22Rv1 (cell line): ENCODE results near the gene OXNAD1.

Experiments used
- ZFX ChIP-seq: fragments of 450-650 bp; IDR thresholded peaks from 2 replicates; pipeline ENCODE4 v1.6.1; 2017; ENCODE audit warnings: antibody characterized with exemption, borderline replicate concordance
- TF ChIP-seq, protein P1 (sequence below): fragments of 450-650 bp; IDR thresholded peaks from 2 replicates; pipeline ENCODE4 v1.5.1; 2017; ENCODE audit warnings: mild to moderate bottlenecking

DNA sequence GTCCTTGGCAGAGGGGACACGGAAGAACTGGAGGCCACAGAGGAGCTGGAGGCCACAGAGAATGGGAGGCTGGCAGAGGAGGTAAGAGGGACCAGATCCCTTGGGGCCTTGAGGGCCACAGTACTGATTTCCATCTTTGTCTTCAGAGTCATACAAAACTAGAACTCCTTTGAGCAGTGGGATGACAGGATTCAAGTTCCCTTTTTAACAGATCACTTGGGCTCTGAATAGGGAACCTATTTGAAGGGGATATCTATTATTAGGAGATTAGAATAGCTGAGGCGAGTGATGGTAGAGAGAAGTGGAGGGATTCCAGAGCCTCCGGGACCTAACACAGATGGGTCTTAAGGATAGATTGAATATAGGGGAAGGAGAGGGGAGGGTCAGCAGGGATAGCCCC, 55.7 kb downstream of the OXNAD1 start:
- TF ChIP-seq, protein P1, sequence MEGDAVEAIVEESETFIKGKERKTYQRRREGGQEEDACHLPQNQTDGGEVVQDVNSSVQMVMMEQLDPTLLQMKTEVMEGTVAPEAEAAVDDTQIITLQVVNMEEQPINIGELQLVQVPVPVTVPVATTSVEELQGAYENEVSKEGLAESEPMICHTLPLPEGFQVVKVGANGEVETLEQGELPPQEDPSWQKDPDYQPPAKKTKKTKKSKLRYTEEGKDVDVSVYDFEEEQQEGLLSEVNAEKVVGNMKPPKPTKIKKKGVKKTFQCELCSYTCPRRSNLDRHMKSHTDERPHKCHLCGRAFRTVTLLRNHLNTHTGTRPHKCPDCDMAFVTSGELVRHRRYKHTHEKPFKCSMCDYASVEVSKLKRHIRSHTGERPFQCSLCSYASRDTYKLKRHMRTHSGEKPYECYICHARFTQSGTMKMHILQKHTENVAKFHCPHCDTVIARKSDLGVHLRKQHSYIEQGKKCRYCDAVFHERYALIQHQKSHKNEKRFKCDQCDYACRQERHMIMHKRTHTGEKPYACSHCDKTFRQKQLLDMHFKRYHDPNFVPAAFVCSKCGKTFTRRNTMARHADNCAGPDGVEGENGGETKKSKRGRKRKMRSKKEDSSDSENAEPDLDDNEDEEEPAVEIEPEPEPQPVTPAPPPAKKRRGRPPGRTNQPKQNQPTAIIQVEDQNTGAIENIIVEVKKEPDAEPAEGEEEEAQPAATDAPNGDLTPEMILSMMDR, result no peak
- TF ChIP-seq ZFX, result no peak
